22Rv1 (cell line): ENCODE results near the gene FBXL20.

ENCODE experiments used
- ZFX ChIP-seq: fragments of 450-650 bp; IDR thresholded peaks from 2 replicates; pipeline ENCODE4 v1.6.1; 2017; ENCODE audit warnings: antibody characterized with exemption, borderline replicate concordance
- TF ChIP-seq, protein P1 (sequence below): fragments of 450-650 bp; IDR thresholded peaks from 2 replicates; pipeline ENCODE4 v1.5.1; 2017; ENCODE audit warnings: mild to moderate bottlenecking

DNA sequence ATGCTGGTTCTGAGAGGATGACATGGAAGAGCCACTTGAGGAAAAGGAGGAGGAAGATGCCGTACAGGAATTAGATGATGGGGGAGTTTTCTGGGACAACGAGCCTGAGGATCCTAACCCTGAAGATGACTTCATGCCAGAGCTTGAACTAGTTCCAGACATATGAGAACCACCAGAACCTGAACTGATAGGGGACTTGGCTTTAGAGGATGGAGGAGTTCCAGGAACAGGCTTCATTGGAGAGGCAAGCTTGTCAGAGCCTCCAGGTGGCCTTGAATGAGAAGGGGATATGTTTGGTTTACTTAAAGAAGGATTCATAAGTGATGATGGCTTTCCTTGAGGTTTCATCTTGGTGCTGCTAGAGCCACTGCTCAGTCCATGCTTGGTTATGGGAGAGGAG, 6.9 kb upstream of the FBXL20 start:
- TF ChIP-seq, protein P1, sequence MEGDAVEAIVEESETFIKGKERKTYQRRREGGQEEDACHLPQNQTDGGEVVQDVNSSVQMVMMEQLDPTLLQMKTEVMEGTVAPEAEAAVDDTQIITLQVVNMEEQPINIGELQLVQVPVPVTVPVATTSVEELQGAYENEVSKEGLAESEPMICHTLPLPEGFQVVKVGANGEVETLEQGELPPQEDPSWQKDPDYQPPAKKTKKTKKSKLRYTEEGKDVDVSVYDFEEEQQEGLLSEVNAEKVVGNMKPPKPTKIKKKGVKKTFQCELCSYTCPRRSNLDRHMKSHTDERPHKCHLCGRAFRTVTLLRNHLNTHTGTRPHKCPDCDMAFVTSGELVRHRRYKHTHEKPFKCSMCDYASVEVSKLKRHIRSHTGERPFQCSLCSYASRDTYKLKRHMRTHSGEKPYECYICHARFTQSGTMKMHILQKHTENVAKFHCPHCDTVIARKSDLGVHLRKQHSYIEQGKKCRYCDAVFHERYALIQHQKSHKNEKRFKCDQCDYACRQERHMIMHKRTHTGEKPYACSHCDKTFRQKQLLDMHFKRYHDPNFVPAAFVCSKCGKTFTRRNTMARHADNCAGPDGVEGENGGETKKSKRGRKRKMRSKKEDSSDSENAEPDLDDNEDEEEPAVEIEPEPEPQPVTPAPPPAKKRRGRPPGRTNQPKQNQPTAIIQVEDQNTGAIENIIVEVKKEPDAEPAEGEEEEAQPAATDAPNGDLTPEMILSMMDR = no peak
- TF ChIP-seq ZFX = no peak
